HEK293 (cell line): Measurements from ENCODE around the gene IP6K3.

Experiments used
- CTCF ChIA-PET: fragments of 350-600 bp; formaldehyde crosslinking; extraction: SDS; loops from one replicate; lab custom pipeline; 2021; ENCODE audit warnings: antibody characterized with exemption; lab: Yijun Ruan, JAX
- POLR2A ChIA-PET: fragments of 300-600 bp; formaldehyde crosslinking; extraction: SDS; loops from one replicate; lab custom pipeline; 2020; ENCODE audit warnings: antibody characterized with exemption, inconsistent platforms; lab: Yijun Ruan, JAX
- H3K27ac ChIP-seq: fragments of 200-500 bp; sonication (Bioruptor generic); 2 replicates; pipeline ENCODE4 v1.5.1; 2014; ENCODE audit warnings: low read depth, low read length, control low read depth, inconsistent platforms; ENCODE audit errors: extremely low read depth
- H3K36me3 ChIP-seq, 2 experiments: fragments of 200-500 bp in 1 of 2; sonication (Bioruptor generic) in 1 of 2; 1 replicate in 1 of 2; 2 replicates in 1 of 2; pipeline ENCODE4 v1.5.1; 2014 to 2017; ENCODE audit warnings: inconsistent platforms in 2 of 2, low read length in 2 of 2; ENCODE audit not compliant: control insufficient read depth in 2 of 2, insufficient read depth in 1 of 2
- H3K4me1 ChIP-seq: fragments of 200-500 bp; sonication (Bioruptor generic); 2 replicates; pipeline ENCODE4 v1.5.1; 2014; ENCODE audit warnings: mild to moderate bottlenecking, low read length, inconsistent platforms; ENCODE audit not compliant: control insufficient read depth, insufficient read depth
- H3K4me3 ChIP-seq: 2 replicates; pipeline ENCODE4 v1.5.1; 2011; ENCODE audit warnings: low read depth, mild to moderate bottlenecking, control low read depth, low read length, moderate library complexity
- H3K9me3 ChIP-seq: fragments of 200-500 bp; sonication (Bioruptor generic); 2 replicates; pipeline ENCODE4 v1.5.1; 2014; ENCODE audit warnings: low read depth, low read length, inconsistent platforms; ENCODE audit not compliant: control insufficient read depth, insufficient read depth
- KLF8 ChIP-seq: fragments of 450-650 bp; formaldehyde crosslinking; IDR thresholded peaks from 2 replicates; pipeline ENCODE4 v1.5.1; 2016; ENCODE audit warnings: missing biosample characterization, missing genetic modification characterization
- PRDM1 ChIP-seq: fragments of 450-650 bp; formaldehyde crosslinking; IDR thresholded peaks from 2 replicates; pipeline ENCODE4; 2016; ENCODE audit warnings: missing biosample characterization, missing genetic modification characterization
- SCRT1 ChIP-seq: fragments of 450-650 bp; formaldehyde crosslinking; IDR thresholded peaks from 2 replicates; pipeline ENCODE4 v1.5.1; 2016; ENCODE audit warnings: missing biosample characterization, missing genetic modification characterization, borderline replicate concordance
- TRIM28 ChIP-seq: IDR thresholded peaks from 2 replicates; pipeline ENCODE4 v1.6.1; 2011; ENCODE audit warnings: low read length, control low read depth, borderline replicate concordance
- ZBTB20 ChIP-seq: fragments of 450-650 bp; formaldehyde crosslinking; IDR thresholded peaks from 2 replicates; pipeline ENCODE4 v1.5.1; 2016; ENCODE audit warnings: missing biosample characterization, missing genetic modification characterization
- ZBTB7A ChIP-seq: fragments of 450-650 bp; formaldehyde crosslinking; IDR thresholded peaks from 2 replicates; pipeline ENCODE4 v1.5.1; 2016; ENCODE audit warnings: low read depth, missing biosample characterization, missing genetic modification characterization
- ZFHX2 ChIP-seq: fragments of 450-650 bp; formaldehyde crosslinking; conservative IDR thresholded peaks from 2 replicates; pipeline ENCODE4 v1.5.1; 2016; ENCODE audit warnings: missing biosample characterization, missing genetic modification characterization
- ZNF324 ChIP-seq: fragments of 450-650 bp; formaldehyde crosslinking; IDR thresholded peaks from 2 replicates; pipeline ENCODE4 v1.5.1; 2016; ENCODE audit warnings: missing biosample characterization, missing genetic modification characterization
- ZNF335 ChIP-seq: fragments of 450-650 bp; formaldehyde crosslinking; conservative IDR thresholded peaks from 2 replicates; pipeline ENCODE4 v1.5.1; 2016; ENCODE audit warnings: missing biosample characterization, missing genetic modification characterization
- ZNF391 ChIP-seq: fragments of 450-650 bp; formaldehyde crosslinking; IDR thresholded peaks from 2 replicates; pipeline ENCODE4 v1.5.1; 2016; ENCODE audit warnings: low read depth, missing biosample characterization, missing genetic modification characterization, borderline replicate concordance
- ZNF426 ChIP-seq: fragments of 450-650 bp; formaldehyde crosslinking; IDR thresholded peaks from 2 replicates; pipeline ENCODE4 v1.5.1; 2017; ENCODE audit warnings: missing biosample characterization, missing genetic modification characterization, mild to moderate bottlenecking, inconsistent platforms, moderate library complexity
- ZNF600 ChIP-seq: fragments of 450-650 bp; formaldehyde crosslinking; IDR thresholded peaks from 2 replicates; pipeline ENCODE4 v1.5.1; 2016; ENCODE audit warnings: missing biosample characterization, missing genetic modification characterization
- ZNF664 ChIP-seq: fragments of 450-650 bp; formaldehyde crosslinking; IDR thresholded peaks from 2 replicates; pipeline ENCODE4 v1.5.1; 2016; ENCODE audit warnings: missing biosample characterization, missing genetic modification characterization
- ZSCAN16 ChIP-seq: fragments of 450-650 bp; formaldehyde crosslinking; IDR thresholded peaks from 2 replicates; pipeline ENCODE4 v1.5.1; 2016; ENCODE audit warnings: missing biosample characterization, missing genetic modification characterization
- TF ChIP-seq, protein P1 (sequence below): fragments of 450-650 bp; formaldehyde crosslinking; IDR thresholded peaks from 2 replicates; pipeline ENCODE4 v1.5.1; 2016; ENCODE audit warnings: missing biosample characterization, missing genetic modification characterization

Gene IP6K3

DNA sequence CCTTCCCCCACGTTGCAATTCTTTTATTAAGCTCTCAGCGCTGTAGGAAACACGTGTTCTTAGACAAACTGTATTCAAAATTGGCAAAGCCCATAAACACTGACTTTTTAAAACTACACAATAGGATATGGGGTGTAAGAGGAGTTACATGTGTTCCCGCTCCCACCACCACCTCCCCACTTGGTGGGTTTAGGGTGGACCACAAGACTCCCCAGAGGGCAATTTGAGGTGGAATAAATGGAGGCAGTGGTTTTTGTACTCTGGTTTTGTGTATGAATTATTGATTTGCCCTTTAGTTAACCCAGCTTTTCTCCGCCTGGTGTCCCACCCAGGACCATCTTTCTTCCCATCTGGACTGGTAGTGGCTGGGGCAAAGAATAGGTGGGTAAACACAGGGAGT is 38.9 kb downstream of the IP6K3 start (continued):
- TF ChIP-seq SCRT1 (tag by site-specific recombination): no peak
- TF ChIP-seq ZNF391 (tag by site-specific recombination): no peak
- TF ChIP-seq KLF8 (tag by site-specific recombination): no peak
- no peak for TF ChIP-seq TRIM28
- no peak for TF ChIP-seq ZNF335 (tag by site-specific recombination)
- no peak for TF ChIP-seq ZSCAN16 (tag by site-specific recombination)
- no peak for TF ChIP-seq ZNF324
- TF ChIP-seq, all 188 proteins: peak for 0

DNA sequence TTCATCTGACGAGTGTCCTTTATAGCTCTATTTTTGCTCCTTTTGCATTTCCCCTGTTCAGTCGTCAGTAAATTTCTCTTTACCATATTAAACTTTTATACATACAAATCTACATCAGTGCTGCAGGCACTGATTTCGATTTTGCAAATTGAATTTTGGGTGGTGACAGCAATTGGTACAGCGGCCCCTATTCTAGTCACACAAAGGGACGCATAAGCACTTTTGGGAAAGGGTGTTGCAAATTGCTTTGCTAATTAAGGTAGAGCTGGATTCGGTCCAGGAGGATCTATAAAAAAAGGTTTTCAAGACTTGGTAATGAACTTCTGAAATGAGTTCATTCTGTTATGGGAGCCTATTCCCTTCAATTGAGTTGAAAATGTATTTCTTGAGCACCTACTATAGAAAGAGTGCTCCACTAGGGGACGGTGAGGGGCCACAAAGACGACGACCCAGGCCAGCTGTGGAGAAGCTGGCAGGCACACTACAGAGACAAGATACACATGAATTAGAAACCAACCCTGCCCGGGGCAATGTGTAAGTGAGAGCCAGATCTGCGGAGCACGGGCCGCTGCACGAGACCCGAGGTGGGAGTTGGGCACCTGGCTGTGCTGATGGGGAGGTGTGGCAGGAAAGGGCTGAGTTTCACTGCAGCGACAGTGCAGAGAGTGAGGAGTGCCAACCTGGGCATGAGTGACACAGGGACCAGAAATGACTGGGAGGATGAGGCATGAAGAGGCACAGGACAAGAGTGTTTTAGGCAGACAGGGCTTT is 40.6 kb downstream of the IP6K3 start:
- H3K4me3 ChIP-seq: no peak overlapping the region
- POLR2A ChIA-PET: interaction anchor here (0.6 to 1.8 kb wide), 3 partner anchors 13 to 725 kb away, joined by 3 to 4 read pairs (median 4); no protein-coding TSS in a partner anchor
- CTCF ChIA-PET: interaction anchor here (0.6 to 1.6 kb wide), 6 partner anchors 9 to 345 kb away, joined by 3 to 9 read pairs (median 3); no protein-coding TSS in a partner anchor
- TF ChIP-seq PRDM1 (tag by site-specific recombination) (peak; percentile 44; the same call in 1 of the 2 replicates), ZNF600 (tag by site-specific recombination) (0 out of 2 replicates have a peak, but pooled peaks have one; percentile 20), ZBTB20 (tag by site-specific recombination) (peak; percentile 75; the same call in 1 of the 2 replicates), ZNF664 (tag by site-specific recombination) (peak; percentile 92), ZNF426 (tag by site-specific recombination) (no peak)
- H3K36me3 ChIP-seq: peaks cover 11 to 53% of the 10 kb centered on the region in 2 experiments
- no peak overlapping the region for H3K27ac ChIP-seq
- 0 out of 2 replicates have a peak, but pooled peaks cover 6% of the 10 kb centered on the region for H3K4me1 ChIP-seq
- H3K9me3 ChIP-seq: no peaks in the 10 kb centered on the region

DNA sequence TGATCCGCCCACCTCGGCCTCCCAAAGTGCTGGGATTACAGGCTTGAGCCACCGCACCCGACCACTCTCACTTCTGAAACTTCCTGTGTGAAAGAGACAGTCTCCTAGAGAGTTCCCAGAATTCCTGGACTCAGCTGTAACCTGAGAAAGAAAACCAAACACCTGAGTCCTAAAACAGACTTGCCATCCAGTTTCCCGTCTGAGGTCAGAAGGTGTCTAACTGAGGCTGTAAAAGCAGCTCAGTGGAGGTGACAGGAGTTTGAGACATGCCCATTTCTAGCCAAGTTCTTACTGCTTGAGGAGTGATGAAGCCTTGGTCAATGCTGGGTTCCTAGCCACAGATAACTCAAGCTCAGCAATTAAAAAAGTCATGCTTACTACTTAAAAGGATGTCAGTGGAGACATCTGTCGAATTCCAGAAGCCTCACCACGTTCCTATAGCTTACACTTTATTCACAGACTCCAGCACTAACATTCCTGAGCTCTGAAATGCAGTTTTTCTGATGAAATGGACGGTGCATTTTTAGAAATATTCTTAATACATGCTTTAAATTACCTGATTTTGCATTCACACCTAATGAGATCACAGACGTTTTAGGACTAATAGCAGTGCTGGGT is 41.3 kb downstream of the IP6K3 start:
- no peak overlapping the region for H3K27ac ChIP-seq
- no peak overlapping the region for H3K4me3 ChIP-seq
- POLR2A ChIA-PET: interaction anchor here (0.8 to 1.8 kb wide), 3 partner anchors 12 to 118 kb away, joined by 3 to 4 read pairs (median 3); no protein-coding TSS in a partner anchor
- 0 out of 2 replicates have a peak, but pooled peaks cover 6% of the 10 kb centered on the region for H3K4me1 ChIP-seq
- no peak for TF ChIP-seq ZBTB7A
- TF ChIP-seq ZFHX2 (tag by site-specific recombination): 0 out of 2 replicates have a peak, but pooled peaks have one; percentile 7
- TF ChIP-seq ZNF335 (tag by site-specific recombination): 0 out of 2 replicates have a peak, but pooled peaks have one; percentile 29
- TF ChIP-seq, protein P1, sequence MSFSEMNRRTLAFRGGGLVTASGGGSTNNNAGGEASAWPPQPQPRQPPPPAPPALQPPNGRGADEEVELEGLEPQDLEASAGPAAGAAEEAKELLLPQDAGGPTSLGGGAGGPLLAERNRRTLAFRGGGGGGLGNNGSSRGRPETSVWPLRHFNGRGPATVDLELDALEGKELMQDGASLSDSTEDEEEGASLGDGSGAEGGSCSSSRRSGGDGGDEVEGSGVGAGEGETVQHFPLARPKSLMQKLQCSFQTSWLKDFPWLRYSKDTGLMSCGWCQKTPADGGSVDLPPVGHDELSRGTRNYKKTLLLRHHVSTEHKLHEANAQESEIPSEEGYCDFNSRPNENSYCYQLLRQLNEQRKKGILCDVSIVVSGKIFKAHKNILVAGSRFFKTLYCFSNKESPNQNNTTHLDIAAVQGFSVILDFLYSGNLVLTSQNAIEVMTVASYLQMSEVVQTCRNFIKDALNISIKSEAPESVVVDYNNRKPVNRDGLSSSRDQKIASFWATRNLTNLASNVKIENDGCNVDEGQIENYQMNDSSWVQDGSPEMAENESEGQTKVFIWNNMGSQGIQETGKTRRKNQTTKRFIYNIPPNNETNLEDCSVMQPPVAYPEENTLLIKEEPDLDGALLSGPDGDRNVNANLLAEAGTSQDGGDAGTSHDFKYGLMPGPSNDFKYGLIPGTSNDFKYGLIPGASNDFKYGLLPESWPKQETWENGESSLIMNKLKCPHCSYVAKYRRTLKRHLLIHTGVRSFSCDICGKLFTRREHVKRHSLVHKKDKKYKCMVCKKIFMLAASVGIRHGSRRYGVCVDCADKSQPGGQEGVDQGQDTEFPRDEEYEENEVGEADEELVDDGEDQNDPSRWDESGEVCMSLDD (tag by site-specific recombination): no peak
- TF ChIP-seq, all 188 proteins: peak for 2
- CTCF ChIA-PET: interaction anchor here (0.6 to 1.6 kb wide), 4 partner anchors 62 to 344 kb away, joined by 3 to 9 read pairs (median 4); no protein-coding TSS in a partner anchor
- Histone ChIP-seq H3K9me3 (no peaks in the 10 kb centered on the region), H3K36me3 (peaks cover 11 to 57% of the 10 kb centered on the region in 2 experiments)
